ENCODE results near the gene ZNF24. TPM values are rescaled to one million over a fixed set of nuclear protein-coding genes. Genes with fewer than 3 reads are reported as not detected.
A peak's percentile ranks its signal among the peaks of the same experiment; 100 is the strongest.

ZNF24 gene
- total and polyA plus RNA-seq, 2 experiments from 2014 or later: 23.6 to 32.3 TPM

- no peaks in the 10 kb centered on the region for H3K9me3 ChIP-seq (ENCODE audit: low read depth)
- peaks cover 11% of the 10 kb centered on the region; the same call in 1 of the 2 replicates for H3K4me1 ChIP-seq (ENCODE audit: insufficient read depth)
- no peak overlapping the region for H2AFZ ChIP-seq
- WGBS, 2 experiments (ENCODE audit: low coverage in 1 of 2, low lambda C conversion rate in 2 of 2, missing lambda C conversion rate in 2 of 2): 58 to 61% methylated on average over 3 of the region's 3 CpGs
- no peak for DNase-seq
- H3K9ac ChIP-seq: no peak overlapping the region
- H3K27ac ChIP-seq: no peak overlapping the region
- in situ Hi-C loops (cut with MboI): no loop called here
- H3K4me3 ChIP-seq: no peak overlapping the region
- no peaks in the 10 kb centered on the region for H4K20me1 ChIP-seq (ENCODE audit: insufficient read depth)
- no peaks in the 10 kb centered on the region for H3K79me2 ChIP-seq (ENCODE audit: insufficient read depth)
- TF ChIP-seq EZH2phosphoT487 (IDR thresholded peaks at IDR 0.05; ENCODE audit: insufficient read depth, low read depth) (no peak), EZH2 (IDR thresholded peaks at IDR 0.05; ENCODE audit: insufficient read depth, poor library complexity, severe bottlenecking) (no peak)
- peaks cover 8% of the 10 kb centered on the region for H3K36me3 ChIP-seq (ENCODE audit: low read depth)
- H3K4me2 ChIP-seq (ENCODE audit: unreplicated experiment): no peak overlapping the region
- no peaks in the 10 kb centered on the region for H3K27me3 ChIP-seq (replicated peaks; ENCODE audit: insufficient read depth)
- no peaks in the 10 kb centered on the region for H3K9me2 ChIP-seq (ENCODE audit: insufficient read depth)
- H3F3A ChIP-seq (ENCODE audit: insufficient read depth): peaks cover 12% of the 10 kb centered on the region
These were observed 17.4 kb downstream of the ZNF24 start for GRCh38 chr18:35326695-35327387.

GRCh38 chr18:35324926-35325655 lies 19.1 kb downstream of the ZNF24 start:
- no peak overlapping the region for H3K27ac ChIP-seq
- H3K36me3 ChIP-seq (ENCODE audit: low read depth): peaks cover 4% of the 10 kb centered on the region; the same call in 1 of the 2 replicates
- no peak overlapping the region for H3K4me3 ChIP-seq
- H2AFZ ChIP-seq: no peak overlapping the region
- 43 to 51% methylated on average over 2 of the region's 2 CpGs for WGBS, 2 experiments (ENCODE audit: low coverage in 1 of 2, low lambda C conversion rate in 2 of 2, missing lambda C conversion rate in 2 of 2)
- H3K27me3 ChIP-seq (replicated peaks; ENCODE audit: insufficient read depth): no peaks in the 10 kb centered on the region
- H3K4me2 ChIP-seq (ENCODE audit: unreplicated experiment): no peak overlapping the region
- peaks cover under 1% of the 10 kb centered on the region; the same call in 1 of the 2 replicates for H3F3A ChIP-seq (ENCODE audit: insufficient read depth)
- no peak overlapping the region for H3K9ac ChIP-seq
- TF ChIP-seq EZH2phosphoT487 (IDR thresholded peaks at IDR 0.05; ENCODE audit: insufficient read depth, low read depth) (no peak), EZH2 (IDR thresholded peaks at IDR 0.05; ENCODE audit: insufficient read depth, poor library complexity, severe bottlenecking) (no peak)
- no peaks in the 10 kb centered on the region for H3K79me2 ChIP-seq (ENCODE audit: insufficient read depth)
- H3K9me2 ChIP-seq (ENCODE audit: insufficient read depth): no peaks in the 10 kb centered on the region
- DNase-seq: peak; percentile 17
- H3K9me3 ChIP-seq (ENCODE audit: low read depth): no peaks in the 10 kb centered on the region
- H3K4me1 ChIP-seq (ENCODE audit: insufficient read depth): peaks cover 11% of the 10 kb centered on the region; the same call in 1 of the 2 replicates
- in situ Hi-C loops (cut with MboI): no loop called here
- H4K20me1 ChIP-seq (ENCODE audit: insufficient read depth): no peaks in the 10 kb centered on the region

GRCh38 chr18:35322486-35323458 lies 21.4 kb downstream of the ZNF24 start:
- H3K36me3 ChIP-seq (ENCODE audit: low read depth): no peaks in the 10 kb centered on the region
- no peaks in the 10 kb centered on the region for H3K27me3 ChIP-seq (replicated peaks; ENCODE audit: insufficient read depth)
- no peak for TF ChIP-seq EZH2 (IDR thresholded peaks at IDR 0.05; ENCODE audit: insufficient read depth, poor library complexity, severe bottlenecking)
- TF ChIP-seq EZH2phosphoT487 (IDR thresholded peaks at IDR 0.05; ENCODE audit: insufficient read depth, low read depth): no peak
- H3K9ac ChIP-seq: no peak overlapping the region
- no peaks in the 10 kb centered on the region for H3K9me2 ChIP-seq (ENCODE audit: insufficient read depth)
- no peak overlapping the region for H3K4me3 ChIP-seq
- H3F3A ChIP-seq (ENCODE audit: insufficient read depth): no peaks in the 10 kb centered on the region
- peak; percentile 58 for DNase-seq
- H3K4me2 ChIP-seq (ENCODE audit: unreplicated experiment): no peak overlapping the region
- H3K79me2 ChIP-seq (ENCODE audit: insufficient read depth): no peaks in the 10 kb centered on the region
- H3K9me3 ChIP-seq (ENCODE audit: low read depth): no peaks in the 10 kb centered on the region
- H3K27ac ChIP-seq: no peak overlapping the region
- no peaks in the 10 kb centered on the region for H4K20me1 ChIP-seq (ENCODE audit: insufficient read depth)
- H2AFZ ChIP-seq: no peak overlapping the region
- in situ Hi-C loops (cut with MboI): no loop called here
- H3K4me1 ChIP-seq (ENCODE audit: insufficient read depth): peaks cover 11% of the 10 kb centered on the region; the same call in 1 of the 2 replicates
- WGBS, 2 experiments (ENCODE audit: low coverage in 1 of 2, low lambda C conversion rate in 2 of 2, missing lambda C conversion rate in 2 of 2): 62 to 70% methylated on average over 3 of the region's 3 CpGs

- Histone ChIP-seq H2AFZ (no peak overlapping the region), H3K9me3 (ENCODE audit: low read depth) (peaks cover 23% of the 10 kb centered on the region), H3K36me3 (ENCODE audit: low read depth) (peaks cover 27% of the 10 kb centered on the region), H3K27ac (no peak overlapping the region), H3K79me2 (ENCODE audit: insufficient read depth) (no peaks in the 10 kb centered on the region), H3K27me3 (replicated peaks; ENCODE audit: insufficient read depth) (no peaks in the 10 kb centered on the region), H3K4me1 (ENCODE audit: insufficient read depth) (no peaks in the 10 kb centered on the region), H3K4me2 (ENCODE audit: unreplicated experiment) (no peak overlapping the region), H3F3A (ENCODE audit: insufficient read depth) (no peaks in the 10 kb centered on the region; the same call in 1 of the 2 replicates), H4K20me1 (ENCODE audit: insufficient read depth) (no peaks in the 10 kb centered on the region), H3K9ac (no peak overlapping the region), H3K4me3 (no peak overlapping the region), H3K9me2 (ENCODE audit: insufficient read depth) (no peaks in the 10 kb centered on the region)
- TF ChIP-seq EZH2 (IDR thresholded peaks at IDR 0.05; ENCODE audit: insufficient read depth, poor library complexity, severe bottlenecking): no peak
- no peak for TF ChIP-seq EZH2phosphoT487 (IDR thresholded peaks at IDR 0.05; ENCODE audit: insufficient read depth, low read depth)
- 71 to 75% methylated on average over 2 of the region's 2 CpGs for WGBS, 2 experiments (ENCODE audit: low coverage in 1 of 2, low lambda C conversion rate in 2 of 2, missing lambda C conversion rate in 2 of 2)
- peak; percentile 11 for DNase-seq
- in situ Hi-C loops (cut with MboI): no loop called here
These were observed 32.7 kb downstream of the ZNF24 start for GRCh38 chr18:35311496-35311895.
